Trophoblast cell (in vitro differentiated cells and primary cell): ENCODE results near the gene C1R.

Experiments used
- DNase-seq, 2 donors: peaks; one replicate each; pipeline ENCODE4 v3.0.0-alpha.2; 2016
- H2AFZ ChIP-seq: 2 replicates; pipeline ENCODE4 v1.6.1; 2013; ENCODE audit warnings: low read length, moderate library complexity, mild to moderate bottlenecking; ENCODE audit not compliant: insufficient read depth, poor library complexity
- H2AK5ac ChIP-seq: 2 replicates; pipeline ENCODE4 v1.6.1; 2013; ENCODE audit warnings: mild to moderate bottlenecking, low read length
- H2BK120ac ChIP-seq: 2 replicates; pipeline ENCODE4 v1.6.1; 2013; ENCODE audit warnings: low read length, mild to moderate bottlenecking, moderate library complexity; ENCODE audit not compliant: insufficient read depth, poor library complexity
- H2BK12ac ChIP-seq: 2 replicates; pipeline ENCODE4 v1.6.1; 2013; ENCODE audit warnings: mild to moderate bottlenecking, low read length, moderate library complexity
- H2BK5ac ChIP-seq: 2 replicates; pipeline ENCODE4 v1.6.1; 2013; ENCODE audit warnings: low read length, low read depth, moderate library complexity, mild to moderate bottlenecking; ENCODE audit not compliant: poor library complexity
- H3K14ac ChIP-seq: 2 replicates; pipeline ENCODE4 v1.6.1; 2013; ENCODE audit warnings: mild to moderate bottlenecking, low read length
- H3K18ac ChIP-seq: 2 replicates; pipeline ENCODE4 v1.6.1; 2013; ENCODE audit warnings: mild to moderate bottlenecking, low read length
- H3K23ac ChIP-seq: 2 replicates; pipeline ENCODE4 v1.6.1; 2013; ENCODE audit warnings: low read length
- H3K27ac ChIP-seq: 2 replicates; pipeline ENCODE4 v1.5.1; 2013; ENCODE audit warnings: low read depth, mild to moderate bottlenecking, inconsistent platforms, low read length, moderate library complexity
- H3K27me3 ChIP-seq: 2 replicates; pipeline ENCODE4 v1.6.1; 2013; ENCODE audit warnings: inconsistent platforms, mild to moderate bottlenecking, low read length, moderate library complexity; ENCODE audit not compliant: insufficient read depth
- H3K36me3 ChIP-seq, 2 experiments: 1 replicate in 1 of 2; 2 replicates in 1 of 2; pipeline ENCODE4 v1.6.1; 2013; ENCODE audit warnings: low read length in 2 of 2, mild to moderate bottlenecking in 2 of 2, moderate library complexity in 1 of 2; ENCODE audit not compliant: insufficient read depth in 2 of 2, control insufficient read depth in 1 of 2
- H3K4ac ChIP-seq: 2 replicates; pipeline ENCODE4 v1.6.1; 2013; ENCODE audit warnings: low read depth, mild to moderate bottlenecking, low read length, moderate library complexity
- H3K4me1 ChIP-seq, 2 experiments: 1 replicate in 1 of 2; 2 replicates in 1 of 2; pipeline ENCODE4 v1.6.1; 2013; ENCODE audit warnings: low read length in 2 of 2, mild to moderate bottlenecking in 2 of 2, moderate library complexity in 1 of 2; ENCODE audit not compliant: insufficient read depth in 2 of 2, control insufficient read depth in 1 of 2
- H3K4me2 ChIP-seq: 2 replicates; pipeline ENCODE4 v1.6.1; 2013; ENCODE audit warnings: inconsistent platforms, mild to moderate bottlenecking, low read length, moderate library complexity
- H3K4me3 ChIP-seq: 2 replicates; pipeline ENCODE4 v1.5.1; 2013; ENCODE audit warnings: mild to moderate bottlenecking, low read depth, low read length, inconsistent platforms
- H3K79me1 ChIP-seq: one replicate; pipeline ENCODE4 v1.6.1; 2013; ENCODE audit warnings: low read length
- H3K79me2 ChIP-seq: 2 replicates; pipeline ENCODE4 v1.6.1; 2013; ENCODE audit warnings: low read length, mild to moderate bottlenecking; ENCODE audit not compliant: control insufficient read depth, insufficient read depth, poor library complexity
- H3K9ac ChIP-seq: 2 replicates; pipeline ENCODE4 v1.6.1; 2013; ENCODE audit warnings: mild to moderate bottlenecking, low read length
- H3K9me3 ChIP-seq: 2 replicates; pipeline ENCODE4 v1.6.1; 2013; ENCODE audit warnings: low read depth, mild to moderate bottlenecking, control low read depth, inconsistent platforms, low read length; ENCODE audit not compliant: insufficient read depth
- H4K12ac ChIP-seq: 2 replicates; pipeline ENCODE4 v1.6.1; 2013; ENCODE audit warnings: low read depth, mild to moderate bottlenecking, low read length, moderate library complexity
- H4K8ac ChIP-seq: 2 replicates; pipeline ENCODE4 v1.6.1; 2013; ENCODE audit warnings: low read depth, mild to moderate bottlenecking, low read length, moderate library complexity
- H4K91ac ChIP-seq: one replicate; pipeline ENCODE4 v1.6.1; 2013; ENCODE audit warnings: low read depth, mild to moderate bottlenecking, low read length, moderate library complexity
- WGBS: extraction: QIAGEN DNeasy Blood & Tissue Kit; methylation state at CpG from one replicate; pipeline ENCODE4 v1.1.7; 2013; ENCODE audit warnings: missing lambda C conversion rate; ENCODE audit not compliant: insufficient read length, insufficient coverage; ENCODE audit errors: extremely low coverage; 5-methylcytosine and 5-hydroxymethylcytosine counted together

The C1R gene

DNA sequence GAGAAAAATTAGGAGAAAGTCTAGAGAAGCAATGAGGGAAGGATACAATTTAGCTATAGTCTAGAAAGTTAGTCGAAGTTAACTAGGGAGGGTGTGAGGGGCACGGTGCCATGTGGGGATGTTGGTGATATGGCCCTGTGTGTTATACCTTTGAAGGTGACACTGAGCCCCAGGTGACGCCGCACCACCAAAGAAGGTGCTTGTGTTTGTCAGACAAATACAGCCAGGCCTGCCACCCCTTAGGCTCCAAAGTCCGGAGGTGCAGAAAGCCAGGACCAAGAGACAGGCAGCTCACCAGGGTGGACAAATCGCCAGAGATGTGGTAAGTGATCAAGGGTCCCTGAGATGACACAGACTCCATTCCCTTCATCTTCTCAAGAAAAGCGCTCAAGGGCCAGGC, 30.6 kb downstream of the C1R start:
- no peak overlapping the region for H3K27ac ChIP-seq
- WGBS = no CpG with 5 or more reads among the region's 7 CpGs
- no peak overlapping the region for H2BK5ac ChIP-seq
- no peak overlapping the region for H3K14ac ChIP-seq
- H3K9me3 ChIP-seq = no peaks in the 10 kb centered on the region
- no peak overlapping the region for H2AFZ ChIP-seq
- DNase-seq = no peak
- H3K36me3 ChIP-seq = no peaks in the 10 kb centered on the region
- no peak overlapping the region for H4K91ac ChIP-seq
- no peak overlapping the region for H4K8ac ChIP-seq
- H3K4me3 ChIP-seq = no peak overlapping the region
- H3K18ac ChIP-seq = no peak overlapping the region
- no peaks in the 10 kb centered on the region for H3K79me2 ChIP-seq
- no peak overlapping the region for H3K9ac ChIP-seq
- no peak overlapping the region for H3K23ac ChIP-seq
- H3K4me1 ChIP-seq = no peaks in the 10 kb centered on the region
- H2BK120ac ChIP-seq = no peak overlapping the region
- no peak overlapping the region for H4K12ac ChIP-seq
- H3K4me2 ChIP-seq = no peak overlapping the region
- no peaks in the 10 kb centered on the region for H3K27me3 ChIP-seq
- no peaks in the 10 kb centered on the region for H3K79me1 ChIP-seq
- H2BK12ac ChIP-seq = no peak overlapping the region
- H2AK5ac ChIP-seq = no peak overlapping the region
- H3K4ac ChIP-seq = no peak overlapping the region

DNA sequence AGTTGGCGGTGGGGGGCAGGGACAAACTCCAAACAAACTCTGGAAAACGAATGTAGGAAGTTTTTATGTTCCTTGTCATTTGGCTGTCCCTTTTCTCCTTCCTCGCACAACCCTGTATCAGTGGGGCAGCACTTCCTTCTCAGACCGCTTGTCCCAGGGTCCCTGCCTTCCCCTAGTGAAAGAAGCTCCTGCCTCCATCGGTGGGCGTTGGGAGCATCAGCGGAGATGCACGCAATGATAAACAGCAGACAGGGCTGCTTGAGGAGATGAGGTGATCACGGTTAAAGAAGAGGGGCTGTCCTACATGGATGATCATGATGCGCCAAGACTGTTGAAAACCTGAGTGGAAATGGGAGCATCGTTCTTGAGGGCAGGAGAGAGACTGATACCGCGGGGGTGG, 31.1 kb downstream of the C1R start:
- H3K79me1 ChIP-seq = no peaks in the 10 kb centered on the region
- no peak for DNase-seq
- no peaks in the 10 kb centered on the region for H3K36me3 ChIP-seq
- no peak overlapping the region for H3K23ac ChIP-seq
- no CpG with 5 or more reads among the region's 13 CpGs for WGBS
- no peak overlapping the region for H4K91ac ChIP-seq
- H2BK120ac ChIP-seq = no peak overlapping the region
- H3K9ac ChIP-seq = no peak overlapping the region
- H4K8ac ChIP-seq = no peak overlapping the region
- no peak overlapping the region for H2AK5ac ChIP-seq
- no peaks in the 10 kb centered on the region for H3K4me1 ChIP-seq
- no peak overlapping the region for H2AFZ ChIP-seq
- no peak overlapping the region for H3K27ac ChIP-seq
- H3K79me2 ChIP-seq = no peaks in the 10 kb centered on the region
- no peak overlapping the region for H4K12ac ChIP-seq
- no peak overlapping the region for H3K4ac ChIP-seq
- H3K18ac ChIP-seq = no peak overlapping the region
- H3K14ac ChIP-seq = no peak overlapping the region
- no peaks in the 10 kb centered on the region for H3K9me3 ChIP-seq
- no peak overlapping the region for H2BK5ac ChIP-seq
- H2BK12ac ChIP-seq = no peak overlapping the region
- H3K4me3 ChIP-seq = peak overlapping the region; percentile 7
- no peak overlapping the region for H3K4me2 ChIP-seq
- H3K27me3 ChIP-seq = no peaks in the 10 kb centered on the region

DNA sequence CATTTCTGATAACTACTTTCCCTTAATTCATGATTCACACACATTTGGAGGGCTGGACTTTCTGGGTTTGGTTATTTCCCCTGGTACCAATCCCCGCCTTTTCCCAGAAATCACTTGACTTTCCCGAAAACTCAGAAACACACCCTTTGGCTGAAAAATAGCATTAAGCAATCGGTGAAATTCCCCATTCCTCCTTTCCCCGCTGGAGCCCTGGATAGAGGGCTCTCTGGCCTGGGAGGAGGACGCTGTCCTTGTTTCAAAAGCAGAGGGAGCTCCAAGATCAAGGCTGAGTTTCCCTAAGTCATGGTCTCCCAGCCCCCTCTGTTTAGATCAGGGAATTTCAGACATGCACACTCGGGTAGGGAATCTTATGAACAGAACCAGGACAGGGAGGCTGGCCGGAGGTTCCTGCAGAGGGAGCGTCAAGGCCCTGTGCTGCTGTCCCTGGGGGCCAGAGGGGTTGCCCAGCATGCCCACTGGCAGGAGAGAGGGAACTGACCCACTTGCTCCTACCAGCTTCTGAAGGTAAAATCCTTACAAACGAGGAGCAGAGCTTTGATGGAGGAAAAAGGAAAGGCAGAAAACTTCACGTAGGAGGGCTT, 31.8 kb downstream of the C1R start, which contains the start of gene C1S:
Gene C1S (plus strand): TSS at position 366 of the 602 bp plus-strand sequence. CDS start 1,195 bp downstream, outside the sequence.
- Histone ChIP-seq H3K79me2 (no peaks in the 10 kb centered on the region), H3K18ac (no peak within 1 kb of the TSS), H3K79me1 (no peaks in the 10 kb centered on the region), H3K9ac (no peak within 1 kb of the TSS), H2BK120ac (no peak within 1 kb of the TSS), H4K91ac (no peak within 1 kb of the TSS), H3K27ac (no peak within 1 kb of the TSS), H2BK5ac (no peak within 1 kb of the TSS), H2AK5ac (no peak within 1 kb of the TSS), H4K12ac (no peak within 1 kb of the TSS), H3K36me3 (no peaks in the 10 kb centered on the region), H2AFZ (no peak within 1 kb of the TSS), H3K4ac (no peak within 1 kb of the TSS), H3K14ac (no peak within 1 kb of the TSS), H2BK12ac (no peak within 1 kb of the TSS), H3K23ac (no peak within 1 kb of the TSS), H3K4me1 (no peaks in the 10 kb centered on the region), H3K9me3 (no peaks in the 10 kb centered on the region), H3K4me2 (no peak within 1 kb of the TSS), H3K4me3 (peak within 1 kb of the TSS; percentile 7), H4K8ac (no peak within 1 kb of the TSS), H3K27me3 (no peaks in the 10 kb centered on the region)
- peak; percentile 67 to 75 for DNase-seq
- no CpG with 5 or more reads among the region's 10 CpGs for WGBS

DNA sequence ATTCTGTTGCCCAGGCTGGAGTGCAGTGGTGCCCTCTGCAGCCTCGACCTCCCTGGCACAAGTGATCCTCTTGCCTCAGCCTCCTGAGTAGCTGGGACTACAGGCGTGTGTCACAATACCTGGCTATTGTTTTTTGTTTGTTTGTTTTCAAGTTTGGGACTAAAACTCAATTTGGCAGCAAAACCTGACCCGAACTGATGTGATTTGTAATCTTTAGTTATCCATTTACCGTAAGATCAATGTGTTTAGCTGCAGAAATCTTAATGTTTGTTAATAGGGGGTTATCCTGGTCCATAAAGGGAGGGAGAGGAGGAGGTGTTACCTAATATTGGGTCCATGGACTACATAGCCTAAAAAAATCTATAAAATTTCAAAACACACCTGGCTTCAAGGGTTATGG, 32.5 kb downstream of the C1R start:
- Histone ChIP-seq H3K4me2 (no peak overlapping the region), H3K4me3 (no peak overlapping the region), H4K91ac (no peak overlapping the region), H2AK5ac (no peak overlapping the region), H3K4ac (no peak overlapping the region), H3K9me3 (no peaks in the 10 kb centered on the region), H2BK120ac (no peak overlapping the region), H3K79me1 (no peaks in the 10 kb centered on the region), H3K79me2 (no peaks in the 10 kb centered on the region), H2BK5ac (no peak overlapping the region), H2BK12ac (no peak overlapping the region), H3K27me3 (no peaks in the 10 kb centered on the region), H2AFZ (no peak overlapping the region), H3K27ac (no peak overlapping the region), H3K18ac (no peak overlapping the region), H3K23ac (no peak overlapping the region), H4K8ac (no peak overlapping the region), H4K12ac (no peak overlapping the region), H3K4me1 (no peaks in the 10 kb centered on the region), H3K14ac (no peak overlapping the region), H3K36me3 (no peaks in the 10 kb centered on the region), H3K9ac (no peak overlapping the region)
- no CpG with 5 or more reads among the region's 4 CpGs for WGBS
- no peak for DNase-seq
